ENCODE results near the gene PACSIN2.

- TF ChIP-seq POLR2AphosphoS5 (IDR thresholded peaks at IDR 0.05) (no peak), EP300 (IDR thresholded peaks at IDR 0.05) (no peak), CTCF (IDR thresholded peaks at IDR 0.05) (no peak), POLR2A (IDR thresholded peaks at IDR 0.05) (no peak)
Measured at GRCh38 chr22:42974223-42974622, 40.7 kb downstream of the PACSIN2 start.
